Measurements from ENCODE around the gene OR52H1.

Gene OR52H1

GRCh38 chr11:5504403-5504921 lies 43.9 kb downstream of the OR52H1 start:
- no peak for DNase-seq (ENCODE audit: extremely low read depth, low read depth)
- no peak for TF ChIP-seq CTCF (IDR thresholded peaks at IDR 0.05; ENCODE audit: low read depth, low read length)

GRCh38 chr11:5500393-5500801 lies 47.9 kb downstream of the OR52H1 start:
- TF ChIP-seq CTCF (IDR thresholded peaks at IDR 0.05; ENCODE audit: low read depth, low read length) = no peak
- no peak for DNase-seq (ENCODE audit: extremely low read depth, low read depth)

GRCh38 chr11:5499671-5500070 lies 48.7 kb downstream of the OR52H1 start:
- DNase-seq (ENCODE audit: extremely low read depth, low read depth) = no peak
- no peak for TF ChIP-seq CTCF (IDR thresholded peaks at IDR 0.05; ENCODE audit: low read depth, low read length)

Measured in AG09319 (cell line).